ENCODE measurements around the gene FASN.

GRCh38 chr17:82128287-82128686 is 30.3 kb upstream of the FASN start:
- TF ChIP-seq CTCF (IDR thresholded peaks at IDR 0.05) = no peak
- TF ChIP-seq POLR2A (IDR thresholded peaks at IDR 0.05) = no peak
